GM12878 (cell line): ENCODE results near the gene HNRNPA2B1. TPM values are rescaled to one million over a fixed set of nuclear protein-coding genes. Genes with fewer than 3 reads are reported as not detected.
A peak's percentile ranks its signal among the peaks of the same experiment; 100 is the strongest.

Source experiments
- BRCA1 ChIP-seq: IDR thresholded peaks from 2 replicates; pipeline ENCODE4 v1.6.1; 2011; ENCODE audit warnings: low read depth, low read length, improper control_type of control experiment
- CREB1 ChIP-seq: IDR thresholded peaks from 2 replicates; pipeline ENCODE4 v1.6.1; 2012; ENCODE audit warnings: low read depth, mild to moderate bottlenecking, inconsistent platforms
- GABPA ChIP-seq: IDR thresholded peaks from 2 replicates; pipeline ENCODE4 v1.6.1; 2014; ENCODE audit warnings: antibody characterized with exemption, low read depth, mild to moderate bottlenecking, inconsistent platforms
- HDGF ChIP-seq: fragments of 450-650 bp; IDR thresholded peaks from 2 replicates; pipeline ENCODE4 v1.6.1; 2016; ENCODE audit warnings: antibody characterized with exemption
- IKZF2 ChIP-seq, 2 experiments: fragments of 450-650 bp; IDR thresholded peaks; 2 replicates each; pipeline ENCODE4 v1.6.1; 2017; ENCODE audit warnings: mild to moderate bottlenecking in 2 of 2, moderate library complexity in 2 of 2
- IRF3 ChIP-seq: fragments of 450-650 bp; IDR thresholded peaks from 2 replicates; pipeline ENCODE4 v1.6.1; 2014; ENCODE audit warnings: mild to moderate bottlenecking
- MAX ChIP-seq: IDR thresholded peaks from 2 replicates; pipeline ENCODE4 v1.6.1; 2012; ENCODE audit warnings: low read depth, low read length, improper control_type of control experiment
- MXI1 ChIP-seq: fragments of 150-350 bp; IDR thresholded peaks from 2 replicates; pipeline ENCODE4 v1.6.1; 2011; ENCODE audit warnings: low read depth, mild to moderate bottlenecking, inconsistent platforms, low read length, improper control_type of control experiment
- NFYA ChIP-seq: IDR thresholded peaks from 2 replicates; pipeline ENCODE4 v1.6.1; 2011; ENCODE audit warnings: low read depth, mild to moderate bottlenecking, low read length, improper control_type of control experiment, borderline replicate concordance
- POLR2AphosphoS2 ChIP-seq: IDR thresholded peaks from 2 replicates; pipeline ENCODE4 v1.6.1; 2011; ENCODE audit warnings: low read depth, mild to moderate bottlenecking, low read length, improper control_type of control experiment, moderate library complexity
- SRF ChIP-seq, 2 experiments: IDR thresholded peaks; 2 replicates each; pipeline ENCODE4 v1.6.1; 2011; ENCODE audit warnings: low read depth in 2 of 2, low read length in 2 of 2, mild to moderate bottlenecking in 1 of 2, moderate library complexity in 1 of 2
- ZNF384 ChIP-seq: IDR thresholded peaks from 2 replicates; pipeline ENCODE4 v1.6.1; 2012; ENCODE audit warnings: low read depth, mild to moderate bottlenecking, low read length, improper control_type of control experiment, borderline replicate concordance
- ZNF687 ChIP-seq: fragments of 450-650 bp; IDR thresholded peaks from 2 replicates; pipeline ENCODE4 v1.6.1; 2017; ENCODE audit warnings: mild to moderate bottlenecking, moderate library complexity
- polyA plus RNA-seq, 11 experiments: library from polyadenylated mRNA; depleted of rRNA in 4 of 11; unstranded in 6 of 11; stranded (reverse) in 5 of 11; fragments of >200 nt; fragmentation: Nextera tagmentation in 4 of 11; fragmentation: Illumina TruSeq in 1 of 11; extraction: Ambion mirVana in 4 of 11; extraction: Trizol in 1 of 11; gene quantifications; 1 replicate in 1 of 11; 2 replicates in 10 of 11; pipeline versions ENCODE4 v1.2.1 to v1.2.3, GENCODE V29; 2011 to 2016; ENCODE audit warnings: inconsistent platforms in 2 of 11, missing spikeins in 2 of 11, low read depth in 1 of 11
- total RNA-seq, 4 experiments: library from RNA; depleted of rRNA in 3 of 4; stranded (reverse); fragments of >200 nt in 3 of 4; fragmentation: Illumina TruSeq in 1 of 4; extraction: Trizol in 1 of 4; gene quantifications; 2 replicates each; pipeline versions ENCODE4 v1.2.1 to v1.2.3, GENCODE V29; 2013 to 2021
- TF ChIP-seq, protein P1 (sequence below): fragments of 450-650 bp; conservative IDR thresholded peaks from 2 replicates; pipeline ENCODE4 v1.6.1; 2017; ENCODE audit warnings: mild to moderate bottlenecking, moderate library complexity
- TF ChIP-seq, protein P2 (sequence below): fragments of 450-650 bp; IDR thresholded peaks from 2 replicates; pipeline ENCODE4 v1.6.1; 2017; ENCODE audit warnings: mild to moderate bottlenecking, low read depth, inconsistent platforms; ENCODE audit not compliant: poor library complexity, severe bottlenecking

HNRNPA2B1 gene
- total and polyA plus RNA-seq, 10 of the 15 experiments (the other 5 are each of a cell fraction or from before 2014, with no cell fraction given) = 295 to 1,396 (median 932) TPM

DNA sequence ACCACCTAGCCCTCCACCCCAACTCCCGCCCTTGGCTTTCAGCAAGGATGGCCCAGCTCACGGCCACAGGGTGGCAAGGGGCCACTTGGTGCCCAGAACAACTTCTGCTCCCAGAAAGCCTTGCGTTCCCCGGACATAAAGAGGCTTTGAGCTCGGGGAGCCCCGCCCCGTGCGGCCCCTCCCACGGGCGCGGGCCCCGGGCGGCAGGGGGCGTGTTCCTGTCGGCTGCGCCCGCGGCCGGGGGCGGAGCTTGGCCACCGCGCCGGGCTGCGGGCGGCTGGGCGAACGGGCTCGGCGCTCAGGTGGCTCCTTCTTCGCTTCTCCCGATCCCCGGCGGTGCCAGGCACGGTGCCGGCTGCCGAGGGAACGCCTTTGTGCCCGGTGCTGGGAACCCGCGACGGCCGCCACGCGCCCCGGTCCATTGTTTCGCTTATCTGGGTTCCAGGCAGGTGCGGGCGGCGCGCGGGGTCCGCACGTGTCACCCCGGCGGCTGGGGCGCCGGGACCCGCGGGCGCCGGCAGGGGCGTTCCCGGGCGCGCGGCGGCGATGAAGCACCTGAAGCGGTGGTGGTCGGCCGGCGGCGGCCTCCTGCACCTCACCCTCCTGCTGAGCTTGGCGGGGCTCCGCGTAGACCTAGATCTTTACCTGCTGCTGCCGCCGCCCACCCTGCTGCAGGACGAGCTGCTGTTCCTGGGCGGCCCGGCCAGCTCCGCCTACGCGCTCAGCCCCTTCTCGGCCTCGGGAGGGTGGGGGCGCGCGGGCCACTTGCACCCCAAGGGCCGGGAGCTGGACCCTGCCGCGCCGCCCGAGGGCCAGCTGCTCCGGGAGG is 48.4 kb downstream of the HNRNPA2B1 start, which contains the start of gene NFE2L3 (continued):
- no peak for TF ChIP-seq IRF3
- peak; percentile 85; the same call in 1 of the 2 replicates for TF ChIP-seq ZNF687
- no peak; a peak in 1 of 4 replicates for TF ChIP-seq IKZF2 (IDR thresholded peaks at IDR 0.05)
- TF ChIP-seq SRF (IDR thresholded peaks at IDR 0.05; ENCODE audit: low read depth in 2 of 2, low read length in 2 of 2) = 0 out of 4 replicates have a peak, but pooled peaks of 1 of the 2 experiments have one; percentile 6
- peak; percentile 84; the same call in 1 of the 2 replicates for TF ChIP-seq HDGF
- TF ChIP-seq, protein P1, sequence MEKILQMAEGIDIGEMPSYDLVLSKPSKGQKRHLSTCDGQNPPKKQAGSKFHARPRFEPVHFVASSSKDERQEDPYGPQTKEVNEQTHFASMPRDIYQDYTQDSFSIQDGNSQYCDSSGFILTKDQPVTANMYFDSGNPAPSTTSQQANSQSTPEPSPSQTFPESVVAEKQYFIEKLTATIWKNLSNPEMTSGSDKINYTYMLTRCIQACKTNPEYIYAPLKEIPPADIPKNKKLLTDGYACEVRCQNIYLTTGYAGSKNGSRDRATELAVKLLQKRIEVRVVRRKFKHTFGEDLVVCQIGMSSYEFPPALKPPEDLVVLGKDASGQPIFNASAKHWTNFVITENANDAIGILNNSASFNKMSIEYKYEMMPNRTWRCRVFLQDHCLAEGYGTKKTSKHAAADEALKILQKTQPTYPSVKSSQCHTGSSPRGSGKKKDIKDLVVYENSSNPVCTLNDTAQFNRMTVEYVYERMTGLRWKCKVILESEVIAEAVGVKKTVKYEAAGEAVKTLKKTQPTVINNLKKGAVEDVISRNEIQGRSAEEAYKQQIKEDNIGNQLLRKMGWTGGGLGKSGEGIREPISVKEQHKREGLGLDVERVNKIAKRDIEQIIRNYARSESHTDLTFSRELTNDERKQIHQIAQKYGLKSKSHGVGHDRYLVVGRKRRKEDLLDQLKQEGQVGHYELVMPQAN = peak; percentile 59; the same call in 1 of the 2 replicates
- TF ChIP-seq BRCA1 = no peak
- TF ChIP-seq GABPA = no peak
- no peak for TF ChIP-seq NFYA
- TF ChIP-seq MXI1 = peak; percentile 31; the same call in 1 of the 2 replicates
- no peak for TF ChIP-seq CREB1
- no peak for TF ChIP-seq POLR2AphosphoS2
- TF ChIP-seq MAX = no peak
- TF ChIP-seq ZNF384 = no peak
- TF ChIP-seq, protein P2, sequence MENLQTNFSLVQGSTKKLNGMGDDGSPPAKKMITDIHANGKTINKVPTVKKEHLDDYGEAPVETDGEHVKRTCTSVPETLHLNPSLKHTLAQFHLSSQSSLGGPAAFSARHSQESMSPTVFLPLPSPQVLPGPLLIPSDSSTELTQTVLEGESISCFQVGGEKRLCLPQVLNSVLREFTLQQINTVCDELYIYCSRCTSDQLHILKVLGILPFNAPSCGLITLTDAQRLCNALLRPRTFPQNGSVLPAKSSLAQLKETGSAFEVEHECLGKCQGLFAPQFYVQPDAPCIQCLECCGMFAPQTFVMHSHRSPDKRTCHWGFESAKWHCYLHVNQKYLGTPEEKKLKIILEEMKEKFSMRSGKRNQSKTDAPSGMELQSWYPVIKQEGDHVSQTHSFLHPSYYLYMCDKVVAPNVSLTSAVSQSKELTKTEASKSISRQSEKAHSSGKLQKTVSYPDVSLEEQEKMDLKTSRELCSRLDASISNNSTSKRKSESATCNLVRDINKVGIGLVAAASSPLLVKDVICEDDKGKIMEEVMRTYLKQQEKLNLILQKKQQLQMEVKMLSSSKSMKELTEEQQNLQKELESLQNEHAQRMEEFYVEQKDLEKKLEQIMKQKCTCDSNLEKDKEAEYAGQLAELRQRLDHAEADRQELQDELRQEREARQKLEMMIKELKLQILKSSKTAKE = no peak
